Measurements from ENCODE around the gene FAM24A.

The FAM24A gene, protein sequence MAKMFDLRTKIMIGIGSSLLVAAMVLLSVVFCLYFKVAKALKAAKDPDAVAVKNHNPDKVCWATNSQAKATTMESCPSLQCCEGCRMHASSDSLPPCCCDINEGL

GRCh38 chr10:122910310-122910709, at the start of gene FAM24A:
FAM24A (plus strand) TSS chr10:122910610; CDS start chr10:122911635, 1,025 bp downstream.
- no peak for TF ChIP-seq FOXM1 (IDR thresholded peaks at IDR 0.05; ENCODE audit: borderline replicate concordance, low read depth)
- TF ChIP-seq TAF1 (IDR thresholded peaks at IDR 0.05; ENCODE audit: low read depth), result no peak
- TF ChIP-seq EP300 (IDR thresholded peaks at IDR 0.05; ENCODE audit: borderline replicate concordance), result no peak
- TF ChIP-seq ZBTB7A (IDR thresholded peaks at IDR 0.05; ENCODE audit: low read depth), result no peak
- no peak for TF ChIP-seq EGR1 (IDR thresholded peaks at IDR 0.05)
- no peak for TF ChIP-seq TCF12 (IDR thresholded peaks at IDR 0.05; ENCODE audit: low read depth)

DNA sequence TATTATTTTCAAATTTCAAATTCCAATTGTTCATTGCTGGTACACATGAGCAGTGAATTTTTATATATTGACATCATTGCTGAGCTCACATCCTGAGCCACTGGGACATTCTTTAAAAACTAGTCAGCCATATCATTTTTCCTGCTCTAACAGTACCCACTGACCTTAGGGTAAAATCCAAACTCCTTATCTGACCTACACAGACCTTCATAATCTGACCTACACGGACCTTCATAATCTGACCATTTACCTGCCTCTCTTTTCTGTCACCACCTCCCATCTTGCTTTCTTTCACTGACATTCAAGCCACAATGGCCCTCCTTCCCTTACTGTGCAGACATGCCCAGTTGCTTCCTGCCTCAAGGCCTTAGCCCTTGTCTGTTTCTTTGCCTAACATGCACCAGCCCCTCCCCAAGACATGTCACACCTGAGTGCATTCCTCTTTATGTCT, 48.7 kb upstream of the FAM24A start:
- TF ChIP-seq ZBTB7A (IDR thresholded peaks at IDR 0.05; ENCODE audit: low read depth) (no peak), CREB1 (IDR thresholded peaks at IDR 0.05; ENCODE audit: low read depth) (peak; percentile 48; the same call in 1 of the 2 replicates), CEBPB (IDR thresholded peaks at IDR 0.05) (no peak), EP300 (IDR thresholded peaks at IDR 0.05; ENCODE audit: borderline replicate concordance) (peak; percentile 62; the same call in 1 of the 2 replicates), TCF12 (IDR thresholded peaks at IDR 0.05; ENCODE audit: low read depth) (peak; percentile 39; the same call in 1 of the 2 replicates), EGR1 (IDR thresholded peaks at IDR 0.05) (no peak), NFIC (IDR thresholded peaks at IDR 0.05) (peak; percentile 41; the same call in 1 of the 2 replicates), YY1 (IDR thresholded peaks at IDR 0.05; ENCODE audit: low read depth) (peak; percentile 48; the same call in 1 of the 2 replicates), FOXM1 (IDR thresholded peaks at IDR 0.05; ENCODE audit: borderline replicate concordance, low read depth) (peak; percentile 76), TEAD4 (IDR thresholded peaks at IDR 0.05) (peak; percentile 58), MAX (IDR thresholded peaks at IDR 0.05) (peak; percentile 63)
- TF ChIP-seq, protein P1, sequence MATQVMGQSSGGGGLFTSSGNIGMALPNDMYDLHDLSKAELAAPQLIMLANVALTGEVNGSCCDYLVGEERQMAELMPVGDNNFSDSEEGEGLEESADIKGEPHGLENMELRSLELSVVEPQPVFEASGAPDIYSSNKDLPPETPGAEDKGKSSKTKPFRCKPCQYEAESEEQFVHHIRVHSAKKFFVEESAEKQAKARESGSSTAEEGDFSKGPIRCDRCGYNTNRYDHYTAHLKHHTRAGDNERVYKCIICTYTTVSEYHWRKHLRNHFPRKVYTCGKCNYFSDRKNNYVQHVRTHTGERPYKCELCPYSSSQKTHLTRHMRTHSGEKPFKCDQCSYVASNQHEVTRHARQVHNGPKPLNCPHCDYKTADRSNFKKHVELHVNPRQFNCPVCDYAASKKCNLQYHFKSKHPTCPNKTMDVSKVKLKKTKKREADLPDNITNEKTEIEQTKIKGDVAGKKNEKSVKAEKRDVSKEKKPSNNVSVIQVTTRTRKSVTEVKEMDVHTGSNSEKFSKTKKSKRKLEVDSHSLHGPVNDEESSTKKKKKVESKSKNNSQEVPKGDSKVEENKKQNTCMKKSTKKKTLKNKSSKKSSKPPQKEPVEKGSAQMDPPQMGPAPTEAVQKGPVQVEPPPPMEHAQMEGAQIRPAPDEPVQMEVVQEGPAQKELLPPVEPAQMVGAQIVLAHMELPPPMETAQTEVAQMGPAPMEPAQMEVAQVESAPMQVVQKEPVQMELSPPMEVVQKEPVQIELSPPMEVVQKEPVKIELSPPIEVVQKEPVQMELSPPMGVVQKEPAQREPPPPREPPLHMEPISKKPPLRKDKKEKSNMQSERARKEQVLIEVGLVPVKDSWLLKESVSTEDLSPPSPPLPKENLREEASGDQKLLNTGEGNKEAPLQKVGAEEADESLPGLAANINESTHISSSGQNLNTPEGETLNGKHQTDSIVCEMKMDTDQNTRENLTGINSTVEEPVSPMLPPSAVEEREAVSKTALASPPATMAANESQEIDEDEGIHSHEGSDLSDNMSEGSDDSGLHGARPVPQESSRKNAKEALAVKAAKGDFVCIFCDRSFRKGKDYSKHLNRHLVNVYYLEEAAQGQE (IDR thresholded peaks at IDR 0.05; ENCODE audit: low read depth), result no peak

GRCh38 chr10:122863216-122864193, 46.9 kb upstream of the FAM24A start:
- TF ChIP-seq RAD21 (IDR thresholded peaks at IDR 0.05; ENCODE audit: low read depth) (no peak), CREB1 (IDR thresholded peaks at IDR 0.05; ENCODE audit: low read depth) (no peak), TAF1 (IDR thresholded peaks at IDR 0.05; ENCODE audit: low read depth) (no peak), MAX (IDR thresholded peaks at IDR 0.05) (no peak), CEBPB (IDR thresholded peaks at IDR 0.05) (no peak), EGR1 (IDR thresholded peaks at IDR 0.05) (no peak), NFIC (IDR thresholded peaks at IDR 0.05) (no peak), USF1 (IDR thresholded peaks at IDR 0.05) (no peak), YY1 (IDR thresholded peaks at IDR 0.05; ENCODE audit: low read depth) (no peak), TCF12 (IDR thresholded peaks at IDR 0.05; ENCODE audit: low read depth) (no peak), EP300 (IDR thresholded peaks at IDR 0.05; ENCODE audit: borderline replicate concordance) (no peak), TEAD4 (IDR thresholded peaks at IDR 0.05) (no peak), FOXM1 (IDR thresholded peaks at IDR 0.05; ENCODE audit: borderline replicate concordance, low read depth) (no peak), ZBTB7A (IDR thresholded peaks at IDR 0.05; ENCODE audit: low read depth) (no peak)
- TF ChIP-seq, protein P1 (IDR thresholded peaks at IDR 0.05; ENCODE audit: low read depth), result no peak

DNA sequence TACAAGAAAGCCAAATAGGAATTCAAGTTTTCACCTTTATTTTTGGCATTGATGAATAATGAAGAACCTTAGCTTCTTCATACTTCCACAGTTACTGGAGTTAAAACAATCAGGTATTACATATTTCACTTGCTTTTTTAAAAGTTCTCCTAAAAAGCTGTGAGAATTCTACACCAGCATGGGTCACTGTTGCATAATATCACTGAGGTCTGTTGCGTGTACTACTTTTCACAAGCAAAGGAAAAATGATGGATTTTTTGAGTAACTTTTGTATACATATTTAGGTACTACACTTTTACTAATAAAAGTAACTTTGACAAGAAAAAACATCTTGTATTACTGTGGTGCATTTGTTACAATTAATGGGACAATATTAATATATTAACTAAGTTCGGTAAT, 46.2 kb upstream of the FAM24A start:
- TF ChIP-seq FOXM1 (IDR thresholded peaks at IDR 0.05; ENCODE audit: borderline replicate concordance, low read depth) (no peak), EGR1 (IDR thresholded peaks at IDR 0.05) (no peak), RAD21 (IDR thresholded peaks at IDR 0.05; ENCODE audit: low read depth) (no peak), USF1 (IDR thresholded peaks at IDR 0.05) (no peak), ZBTB7A (IDR thresholded peaks at IDR 0.05; ENCODE audit: low read depth) (no peak), EP300 (IDR thresholded peaks at IDR 0.05; ENCODE audit: borderline replicate concordance) (no peak), MAX (IDR thresholded peaks at IDR 0.05) (no peak), TAF1 (IDR thresholded peaks at IDR 0.05; ENCODE audit: low read depth) (no peak), YY1 (IDR thresholded peaks at IDR 0.05; ENCODE audit: low read depth) (no peak)
- TF ChIP-seq, protein P1 (IDR thresholded peaks at IDR 0.05; ENCODE audit: low read depth), result no peak

Data from Ishikawa (cell line).